NCI-H2171 treated with DMSO at 0.1 percent for 48 hours (cell line): ENCODE data around the gene MEIS3.

Source experiments
- DNase-seq: peaks from one replicate; lab custom pipeline; 2025; lab: John Stamatoyannopoulos, UW

The MEIS3 gene

DNA sequence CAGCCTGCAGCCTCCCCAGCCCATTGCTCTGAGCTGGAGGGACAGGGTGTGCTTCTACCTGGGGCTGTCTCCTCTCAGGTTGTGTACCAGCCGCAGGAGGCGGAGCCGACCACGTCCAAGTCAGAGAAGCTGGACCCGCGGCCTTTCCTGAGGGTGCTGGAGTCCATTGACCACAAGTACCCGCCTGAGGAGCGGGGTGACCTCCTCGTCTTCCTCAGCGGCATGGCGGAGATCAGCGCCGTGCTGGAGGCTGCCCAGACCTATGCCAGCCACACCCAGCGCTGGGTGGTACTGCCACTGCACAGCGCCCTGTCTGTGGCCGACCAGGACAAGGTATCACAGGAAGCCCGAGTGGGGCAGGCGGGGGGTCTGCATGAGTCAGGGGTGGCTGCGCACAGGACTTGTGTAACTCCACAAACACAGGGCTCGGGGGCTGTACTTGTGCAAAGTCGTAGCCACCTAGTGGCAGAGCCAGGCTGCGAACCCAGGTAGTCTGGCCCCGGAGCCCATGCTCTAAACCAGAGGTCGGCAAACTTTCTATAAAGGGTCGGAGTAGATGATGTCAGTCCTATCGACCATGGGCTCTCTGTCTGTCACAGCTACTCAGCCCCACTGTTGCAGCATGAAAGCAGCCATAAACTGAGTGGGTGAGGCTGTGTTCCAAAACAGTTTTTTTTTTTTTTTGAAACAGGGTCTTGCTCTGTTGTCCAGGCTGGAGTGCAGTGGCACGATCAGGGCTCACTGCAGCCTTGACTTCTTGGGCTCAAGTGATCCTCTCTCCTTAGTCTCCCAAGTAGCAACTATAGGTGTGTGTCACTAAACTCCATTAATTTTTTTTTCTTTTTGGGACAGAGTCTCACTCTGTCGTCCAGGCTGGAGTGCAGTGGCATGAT lies 61.3 kb downstream of the MEIS3 start:
- DNase-seq: no peak

DNA sequence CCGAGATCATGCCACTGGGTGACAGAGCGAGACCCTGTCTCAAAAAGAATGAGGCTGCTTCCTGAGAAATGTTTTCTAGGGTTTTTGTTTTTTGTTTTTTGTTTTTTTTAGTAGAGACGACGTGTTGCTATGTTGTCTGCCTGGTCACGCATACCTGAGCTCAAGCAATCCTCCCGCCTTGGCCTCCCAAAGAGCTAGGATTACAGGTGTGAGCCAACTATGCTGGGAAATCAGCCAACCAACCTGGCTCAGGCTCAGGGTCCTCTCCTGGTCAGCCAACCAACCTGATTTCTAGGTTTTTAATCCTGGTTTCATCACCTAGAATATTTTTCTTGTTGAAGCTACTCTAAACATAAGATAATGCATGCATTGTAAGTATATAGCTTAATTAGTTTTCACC lies 62.4 kb downstream of the MEIS3 start:
- DNase-seq: no peak

DNA sequence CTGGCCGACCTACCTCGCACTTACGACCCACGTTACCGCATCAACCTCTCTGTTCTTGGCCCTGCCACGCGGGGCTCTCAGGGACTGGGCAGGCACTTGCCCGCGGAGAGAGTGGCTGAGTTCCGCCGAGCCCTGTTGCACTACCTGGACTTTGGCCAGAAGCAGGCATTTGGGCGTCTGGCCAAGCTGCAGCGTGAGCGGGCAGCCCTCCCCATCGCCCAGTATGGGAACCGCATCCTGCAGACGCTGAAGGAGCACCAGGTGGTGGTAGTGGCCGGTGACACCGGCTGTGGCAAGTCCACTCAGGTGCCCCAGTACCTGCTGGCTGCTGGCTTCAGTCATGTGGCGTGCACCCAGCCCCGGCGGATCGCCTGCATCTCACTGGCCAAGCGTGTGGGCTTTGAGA lies 66.0 kb downstream of the MEIS3 start:
- DNase-seq: no peak
